Endothelial cell of umbilical vein (primary cell): ENCODE measurements around the gene NCEH1. TPM values are rescaled to one million over a fixed set of nuclear protein-coding genes. Genes with fewer than 3 reads are reported as not detected.

Experiments used
- BruUV-seq: library from RNA; stranded (reverse); fragments of 400-500 nt; replicated peaks from 2 replicates; lab custom pipeline; 2021; lab: Mats Ljungman, UMichigan
- CTCF ChIA-PET: fragments of 300-600, 350-600 bp; sonication (Branson Sonifier 250); formaldehyde crosslinking; loops from one replicate; lab custom pipeline; 2021; ENCODE audit warnings: antibody characterized with exemption, inconsistent platforms; lab: Charles Lee
- POLR2A ChIA-PET: fragments of 300-600, 350-600 bp; sonication (Branson Sonifier 250); formaldehyde crosslinking; loops from one replicate; lab custom pipeline; 2021; ENCODE audit warnings: antibody characterized with exemption, inconsistent platforms; lab: Charles Lee
- DNase-seq: peaks from one replicate; pipeline ENCODE4 v3.0.0-alpha.2; 2011; ENCODE audit warnings: low read depth, low spot score
- FAIRE-seq: peaks from 2 replicates; lab custom pipeline; 2011; peaks lifted over from hg19 to GRCh38; lab: Jason Lieb, UNC
- H2AFZ ChIP-seq: 2 replicates; pipeline ENCODE4 v1.6.0; 2012; ENCODE audit warnings: low read depth, low read length, control low read depth, inconsistent platforms
- H3K27ac ChIP-seq: 2 replicates; pipeline ENCODE4 v1.5.1; 2011; ENCODE audit warnings: low read depth, mild to moderate bottlenecking, control low read depth, low read length, moderate library complexity; ENCODE audit not compliant: insufficient read depth
- H3K27me3 ChIP-seq, 2 experiments: 2 replicates each; pipeline versions ENCODE4 v1.6.0 to v1.6.1; 2011; ENCODE audit warnings: low read length in 2 of 2, mixed read lengths in 1 of 2; ENCODE audit not compliant: control insufficient read depth in 2 of 2, insufficient read depth in 2 of 2
- H3K36me3 ChIP-seq, 2 experiments: 2 replicates in 1 of 2; 3 replicates in 1 of 2; pipeline ENCODE4 v1.5.1; 2011; ENCODE audit warnings: low read length in 2 of 2, mild to moderate bottlenecking in 1 of 2, moderate library complexity in 1 of 2; ENCODE audit not compliant: control insufficient read depth in 2 of 2, insufficient read depth in 2 of 2; ENCODE audit errors: extremely low read depth in 1 of 2
- H3K4me1 ChIP-seq: 3 replicates; pipeline ENCODE4 v1.5.1; 2011; ENCODE audit warnings: mild to moderate bottlenecking, low read length; ENCODE audit not compliant: control insufficient read depth, insufficient read depth; ENCODE audit errors: extremely low read depth
- H3K4me2 ChIP-seq: 2 replicates; pipeline ENCODE4 v1.6.1; 2011; ENCODE audit warnings: low read length, control low read depth, mixed read lengths; ENCODE audit not compliant: insufficient read depth
- H3K4me3 ChIP-seq, 3 experiments: fragments of 200-600 bp in 1 of 3; sonication (generic), shearing (Covaris generic) in 1 of 3; replicated peaks in 1 of 3; 2 replicates each; pipeline ENCODE4 v1.5.1; 2011 to 2016; ENCODE audit warnings: control low read depth in 3 of 3, low read length in 3 of 3, mild to moderate bottlenecking in 2 of 3, inconsistent platforms in 1 of 3, low read depth in 1 of 3, moderate library complexity in 1 of 3; ENCODE audit not compliant: insufficient read depth in 1 of 3
- H3K79me2 ChIP-seq: 2 replicates; pipeline ENCODE4 v1.6.0; 2012; ENCODE audit warnings: low read length, inconsistent platforms; ENCODE audit not compliant: control insufficient read depth, insufficient read depth
- H3K9ac ChIP-seq: replicated peaks from 2 replicates; pipeline ENCODE3; 2011; ENCODE audit warnings: low read length, control low read depth; ENCODE audit not compliant: insufficient read depth; ENCODE audit errors: extremely low read depth
- H3K9me1 ChIP-seq: replicated peaks from 3 replicates; pipeline ENCODE4 v1.6.0; 2011; ENCODE audit warnings: mild to moderate bottlenecking, low read length; ENCODE audit not compliant: control insufficient read depth, insufficient read depth; ENCODE audit errors: extremely low read depth
- H3K9me3 ChIP-seq: replicated peaks from 2 replicates; pipeline ENCODE4 v1.5.1; 2012; ENCODE audit warnings: low read length, inconsistent platforms; ENCODE audit not compliant: control insufficient read depth, insufficient read depth
- H4K20me1 ChIP-seq: replicated peaks from 2 replicates; pipeline ENCODE3; 2011; ENCODE audit warnings: mild to moderate bottlenecking, low read length; ENCODE audit not compliant: control insufficient read depth, insufficient read depth; ENCODE audit errors: extremely low read depth
- CTCF ChIP-seq, 2 donors: IDR thresholded peaks; 1 replicate in 1 of 2; 2 replicates in 1 of 2; pipeline ENCODE4 v1.5.1; 2011; ENCODE audit warnings: low read length in 2 of 2, mild to moderate bottlenecking in 2 of 2, moderate library complexity in 2 of 2, control low read depth in 1 of 2, inconsistent platforms in 1 of 2, low read depth in 1 of 2; ENCODE audit not compliant: insufficient read depth in 1 of 2; ENCODE audit errors: extremely low read depth in 1 of 2
- EZH2 ChIP-seq: IDR thresholded peaks from 2 replicates; pipeline ENCODE4 v1.6.1; 2012; ENCODE audit warnings: borderline replicate concordance, low read depth, mild to moderate bottlenecking, moderate library complexity, low read length, inconsistent platforms; ENCODE audit not compliant: severe bottlenecking
- MAX ChIP-seq: IDR thresholded peaks from 2 replicates; pipeline ENCODE4 v1.6.1; 2011; ENCODE audit not compliant: insufficient read depth, insufficient read length
- POLR2A ChIP-seq: IDR thresholded peaks from 2 replicates; pipeline ENCODE4 v1.6.1; 2012; ENCODE audit warnings: low read depth, mild to moderate bottlenecking, control low read depth, low read length
- POLR2AphosphoS5 ChIP-seq: IDR thresholded peaks from 2 replicates; pipeline ENCODE4 v1.6.1; 2012; ENCODE audit warnings: low read depth, mild to moderate bottlenecking, control low read depth, low read length, moderate library complexity; ENCODE audit not compliant: insufficient read depth
- dilution Hi-C: fragments of 300-500 bp; cut with MboI; formaldehyde crosslinking; loops from one replicate; pipeline ENCODE4 v1.15.0; 2019; ENCODE audit warnings: low sequenced_read_pairs; ENCODE audit not compliant: extremely low pct_ligation_motif_present
- intact Hi-C: fragments of 100-400 bp; cut with micrococcal nuclease; formaldehyde crosslinking; loops from one replicate; pipeline ENCODE4 v1.10.0; 2022
- polyA plus RNA-seq, 4 experiments: library from polyadenylated mRNA; depleted of rRNA in 3 of 4; stranded (reverse) in 3 of 4; unstranded in 1 of 4; fragments of >200 nt; gene quantifications; 2 replicates each; pipeline versions ENCODE4 v1.2.1 to v1.2.3, GENCODE V29; 2011 to 2012; ENCODE audit warnings: missing spikeins in 1 of 4
- total RNA-seq: library from RNA; stranded (reverse); gene quantifications from 2 replicates; pipeline ENCODE4 v1.2.3, GENCODE V29; 2021

The NCEH1 gene
- total and polyA plus RNA-seq, 2 donors (not counting 3 experiments of a cell fraction or from before 2014, with no cell fraction given), result 10.0 to 20.3 TPM

- H3K4me2 ChIP-seq, result no peak overlapping the region
- ChIA-PET CTCF (interaction anchor here (1.4 to 3.3 kb wide), 3 partner anchors 10 to 17 kb away, joined by 4 to 25 read pairs (median 9); no protein-coding TSS in a partner anchor), POLR2A (interaction anchor here (0.7 kb wide), 1 partner anchor 30 kb away, joined by 7 read pairs; no protein-coding TSS in a partner anchor)
- H3K27me3 ChIP-seq, result no peaks in the 10 kb centered on the region
- intact Hi-C loops, result no loop called here
- no peak overlapping the region for H3K4me3 ChIP-seq
- FAIRE-seq, result no peak
- no peak for TF ChIP-seq MAX
- TF ChIP-seq POLR2AphosphoS5, result no peak
- TF ChIP-seq POLR2A, result no peak
- no peak for TF ChIP-seq EZH2
- TF ChIP-seq CTCF (IDR thresholded peaks at IDR 0.05; ENCODE audit: extremely low read depth in 1 of 2, insufficient read depth in 1 of 2, low read depth in 1 of 2, low read length in 2 of 2), result no peak
- no peaks in the 10 kb centered on the region for H3K36me3 ChIP-seq
- H3K9ac ChIP-seq, result no peak overlapping the region
- DNase-seq, result no peak
- H4K20me1 ChIP-seq, result no peaks in the 10 kb centered on the region
- H2AFZ ChIP-seq, result no peak overlapping the region
- H3K9me1 ChIP-seq, result no peaks in the 10 kb centered on the region
- H3K9me3 ChIP-seq, result no peaks in the 10 kb centered on the region
- no peaks in the 10 kb centered on the region for H3K79me2 ChIP-seq
- peaks cover 6% of the 10 kb centered on the region for H3K4me1 ChIP-seq
- no peak overlapping the region for H3K27ac ChIP-seq
- BruUV-seq, result no TSS peak
- dilution Hi-C loops, result no loop called here
Measured at GRCh38 chr3:172612871-172613678, 97.8 kb downstream of the NCEH1 start.
